Neutrophil (primary cell): ENCODE measurements around the gene VEZF1.

Experiments used
- H3K27ac ChIP-seq: fragments of 200-600 bp; sonication (generic); 2 replicates; pipeline ENCODE4 v1.5.1; 2016; ENCODE audit warnings: mild to moderate bottlenecking, moderate library complexity
- H3K27me3 ChIP-seq: fragments of 200-600 bp; sonication (generic); 2 replicates; pipeline ENCODE4 v1.6.0; 2016; ENCODE audit warnings: mild to moderate bottlenecking
- H3K36me3 ChIP-seq: fragments of 200-600 bp; sonication (generic); 2 replicates; pipeline ENCODE4 v1.5.1; 2017
- H3K4me1 ChIP-seq, 2 experiments: fragments of 200-600 bp in 1 of 2; sonication (generic) in 1 of 2; 1 replicate in 1 of 2; 2 replicates in 1 of 2; pipeline versions ENCODE4 v1.5.1 to v1.6.1; 2013 to 2016; ENCODE audit warnings: low read depth in 1 of 2, low read length in 1 of 2, mild to moderate bottlenecking in 1 of 2, moderate library complexity in 1 of 2; ENCODE audit not compliant: control insufficient read depth in 1 of 2, insufficient read depth in 1 of 2
- H3K4me3 ChIP-seq, 2 experiments: fragments of 200-600 bp in 1 of 2; sonication (generic) in 1 of 2; 1 replicate in 1 of 2; 2 replicates in 1 of 2; pipeline ENCODE4 v1.5.1; 2013 to 2016; ENCODE audit warnings: low read depth in 1 of 2, low read length in 1 of 2, mild to moderate bottlenecking in 1 of 2, moderate library complexity in 1 of 2
- H3K9me3 ChIP-seq: fragments of 200-600 bp; sonication (generic); 2 replicates; pipeline ENCODE4 v1.5.1; 2016
- CTCF ChIP-seq: fragments of 200-600 bp; sonication (generic); IDR thresholded peaks from 2 replicates; pipeline ENCODE4 v1.5.1; 2016; ENCODE audit warnings: antibody characterized with exemption

Gene VEZF1

GRCh38 chr17:57986841-57987580, 1.0 kb downstream of the VEZF1 start:
- peaks cover 57 to 58% of the 10 kb centered on the region in 2 experiments for H3K4me1 ChIP-seq
- no peaks in the 10 kb centered on the region for H3K27me3 ChIP-seq
- no peak for TF ChIP-seq CTCF

GRCh38 chr17:57985675-57985974, 2.4 kb downstream of the VEZF1 start:
- Histone ChIP-seq H3K9me3 (no peaks in the 10 kb centered on the region), H3K4me3 (peak overlapping the region in 1 of 2 experiments; percentile 90), H3K4me1 (peaks cover 57 to 64% of the 10 kb centered on the region in 2 experiments), H3K36me3 (peaks cover 24% of the 10 kb centered on the region), H3K27ac (peak overlapping the region; percentile 41), H3K27me3 (no peaks in the 10 kb centered on the region)
- TF ChIP-seq CTCF, result no peak

More at GRCh38 chr17:57986841-57987580, 1.0 kb downstream of the VEZF1 start:
- Histone ChIP-seq H3K4me3 (peak overlapping the region; percentile 73 to 90), H3K9me3 (no peaks in the 10 kb centered on the region), H3K36me3 (peaks cover 10% of the 10 kb centered on the region), H3K27ac (peak overlapping the region; percentile 98)

GRCh38 chr17:57984936-57985674, 2.9 kb downstream of the VEZF1 start:
- H3K4me1 ChIP-seq, result peaks cover 57 to 64% of the 10 kb centered on the region in 2 experiments

GRCh38 chr17:57984261-57984890, 3.7 kb downstream of the VEZF1 start:
- H3K4me3 ChIP-seq, result peak overlapping the region in 1 of 2 experiments; percentile 90
- no peaks in the 10 kb centered on the region for H3K9me3 ChIP-seq

More at GRCh38 chr17:57984936-57985674, 2.9 kb downstream of the VEZF1 start:
- Histone ChIP-seq H3K9me3 (no peaks in the 10 kb centered on the region), H3K27ac (peak overlapping the region; percentile 41), H3K36me3 (peaks cover 29% of the 10 kb centered on the region), H3K27me3 (no peaks in the 10 kb centered on the region), H3K4me3 (peak overlapping the region in 1 of 2 experiments; percentile 90)
- TF ChIP-seq CTCF, result no peak

More at GRCh38 chr17:57984261-57984890, 3.7 kb downstream of the VEZF1 start:
- H3K27me3 ChIP-seq, result no peaks in the 10 kb centered on the region
- peaks cover 56 to 64% of the 10 kb centered on the region in 2 experiments for H3K4me1 ChIP-seq
- no peak for TF ChIP-seq CTCF
- peaks cover 36% of the 10 kb centered on the region for H3K36me3 ChIP-seq
- peak overlapping the region; percentile 41 for H3K27ac ChIP-seq
